Muscle layer of duodenum (tissue), 2 donors: ENCODE data around the gene EMILIN3.
"Not testable (repeated sequence)": the region's sequence is repeated elsewhere in the genome, so short reads cannot be mapped to it uniquely, and the experiment has no call there.

ENCODE experiments used
- H3K27ac ChIP-seq: one replicate; pipeline ENCODE4 v1.7.0; 2013; ENCODE audit warnings: mild to moderate bottlenecking, low read length
- H3K27me3 ChIP-seq: one replicate; pipeline ENCODE4 v1.7.0; 2013; ENCODE audit warnings: low read depth, mild to moderate bottlenecking, control low read depth, low read length
- H3K36me3 ChIP-seq, 2 donors: one replicate each; pipeline ENCODE4 v1.7.0; 2013; ENCODE audit warnings: low read length in 2 of 2, control low read depth in 1 of 2, mild to moderate bottlenecking in 1 of 2; ENCODE audit not compliant: insufficient read depth in 2 of 2, control insufficient read depth in 1 of 2
- H3K4me1 ChIP-seq, 2 donors: one replicate each; pipeline ENCODE4 v1.7.0; 2013; ENCODE audit warnings: low read length in 2 of 2, mild to moderate bottlenecking in 2 of 2, control low read depth in 1 of 2, moderate library complexity in 1 of 2; ENCODE audit not compliant: insufficient read depth in 2 of 2, control insufficient read depth in 1 of 2
- H3K4me3 ChIP-seq, 2 donors: one replicate each; pipeline ENCODE4 v1.7.0; 2013; ENCODE audit warnings: low read length in 2 of 2, low read depth in 1 of 2, mild to moderate bottlenecking in 1 of 2
- H3K9me3 ChIP-seq, 2 donors: one replicate each; pipeline ENCODE4 v1.7.0; 2013; ENCODE audit warnings: low read length in 2 of 2, control low read depth in 1 of 2, mild to moderate bottlenecking in 1 of 2; ENCODE audit not compliant: control insufficient read depth in 1 of 2
- donor health status: healthy.

Gene EMILIN3

GRCh38 chr20:41329435-41330342 is 36.9 kb downstream of the EMILIN3 start:
- H3K27me3 ChIP-seq: no peaks in the 10 kb centered on the region
- H3K4me3 ChIP-seq: no peak overlapping the region
- no peaks in the 10 kb centered on the region for H3K9me3 ChIP-seq
- H3K4me1 ChIP-seq: peaks cover 0 to 5% of the 10 kb centered on the region in 2 donors
- no peaks in the 10 kb centered on the region for H3K36me3 ChIP-seq
- H3K27ac ChIP-seq: peak overlapping the region; percentile 68

DNA sequence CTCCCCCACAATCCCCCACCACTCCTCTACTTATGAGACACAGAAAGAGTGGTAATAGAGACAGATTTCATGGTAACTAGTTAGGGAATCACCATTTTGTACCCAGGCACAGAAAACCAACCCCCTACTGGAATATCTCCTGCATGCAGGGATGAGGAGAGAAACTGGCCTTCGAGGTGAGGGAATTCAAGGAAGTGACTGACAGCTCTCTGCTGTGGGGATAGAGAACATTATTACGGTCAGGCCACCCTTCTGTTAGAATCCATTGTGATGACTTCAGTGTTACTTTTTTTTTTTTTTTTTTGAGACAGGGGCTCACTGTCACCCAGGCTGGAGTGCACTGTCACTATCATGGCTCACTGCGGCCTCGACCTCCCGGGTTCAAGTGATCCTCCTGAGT is 39.4 kb downstream of the EMILIN3 start:
- Histone ChIP-seq H3K4me1 (no peaks in the 10 kb centered on the region), H3K27ac (no peak overlapping the region), H3K27me3 (no peaks in the 10 kb centered on the region), H3K4me3 (no peak overlapping the region), H3K9me3 (no peaks in the 10 kb centered on the region), H3K36me3 (no peaks in the 10 kb centered on the region)

DNA sequence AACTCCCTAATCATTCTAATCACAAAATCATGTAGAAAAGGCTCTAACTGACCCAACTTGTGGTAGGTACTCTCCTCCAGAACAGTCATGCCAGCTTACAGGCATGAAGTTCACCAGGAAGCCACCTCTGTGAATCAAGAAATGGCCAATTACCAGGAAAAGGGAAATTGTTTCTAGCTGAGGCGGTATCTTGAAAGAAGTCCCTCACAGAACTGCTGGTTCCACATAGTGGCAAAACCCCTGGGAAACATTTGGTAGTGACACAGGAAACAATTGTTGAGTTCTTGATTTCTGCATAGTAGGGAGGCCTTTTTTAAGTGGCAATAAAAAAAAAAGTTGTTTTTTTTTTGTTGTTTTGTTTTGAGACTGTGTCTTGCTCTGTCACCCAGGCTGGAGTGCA is 45.6 kb downstream of the EMILIN3 start:
- Histone ChIP-seq H3K4me1 (no peaks in the 10 kb centered on the region), H3K27ac (no peak overlapping the region), H3K27me3 (no peaks in the 10 kb centered on the region), H3K4me3 (no peak overlapping the region), H3K9me3 (no peaks in the 10 kb centered on the region), H3K36me3 (peaks cover 0 to 10% of the 10 kb centered on the region in 2 donors)

DNA sequence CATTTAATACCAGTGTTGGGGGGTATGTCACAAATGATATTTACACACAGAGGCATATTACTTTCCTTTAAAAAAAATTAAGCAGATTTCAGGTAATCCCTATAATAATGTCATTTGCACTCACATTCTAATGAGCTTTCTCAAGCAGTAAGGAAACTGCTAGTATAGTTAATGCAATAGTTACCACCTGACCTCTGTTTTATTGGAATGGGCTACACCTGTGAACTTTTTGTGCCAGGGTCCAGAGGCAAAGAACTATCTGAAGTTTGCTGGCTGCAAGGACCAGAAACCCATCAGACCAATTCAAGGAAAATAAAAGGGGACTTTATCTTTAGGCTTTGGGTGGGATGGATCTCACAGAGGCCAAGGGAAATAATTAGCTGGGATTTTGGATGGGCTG is 46.2 kb downstream of the EMILIN3 start:
- no peaks in the 10 kb centered on the region for H3K27me3 ChIP-seq
- H3K36me3 ChIP-seq: peaks cover 0 to 11% of the 10 kb centered on the region in 2 donors
- no peak overlapping the region for H3K4me3 ChIP-seq
- no peak overlapping the region for H3K27ac ChIP-seq
- H3K9me3 ChIP-seq: no peaks in the 10 kb centered on the region
- no peaks in the 10 kb centered on the region for H3K4me1 ChIP-seq

DNA sequence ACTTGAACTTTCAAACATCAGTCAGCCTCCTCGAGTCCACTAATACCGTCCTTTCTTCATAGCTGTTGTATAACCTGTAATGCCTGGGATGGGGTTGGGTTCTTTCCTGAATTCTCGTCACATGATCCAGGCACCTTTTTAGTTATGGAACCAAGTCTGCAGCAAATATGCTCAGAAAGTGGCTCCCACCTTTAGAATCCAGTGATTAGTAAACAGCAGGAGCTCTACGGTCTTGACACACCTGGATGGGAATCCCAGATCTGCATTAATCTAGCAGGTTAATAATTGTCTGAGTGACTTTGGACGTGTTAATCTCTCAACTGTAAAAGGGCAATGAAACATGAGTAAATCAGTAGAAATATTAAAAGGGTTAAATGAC is 48.4 kb downstream of the EMILIN3 start:
- peak overlapping the region in 1 of 2 donors; percentile 52 for H3K4me3 ChIP-seq
- H3K4me1 ChIP-seq: no peaks in the 10 kb centered on the region
- no peaks in the 10 kb centered on the region for H3K9me3 ChIP-seq
- no peaks in the 10 kb centered on the region for H3K27me3 ChIP-seq
- peaks cover 0 to 11% of the 10 kb centered on the region in 2 donors for H3K36me3 ChIP-seq
- peak overlapping the region; percentile 71 for H3K27ac ChIP-seq

DNA sequence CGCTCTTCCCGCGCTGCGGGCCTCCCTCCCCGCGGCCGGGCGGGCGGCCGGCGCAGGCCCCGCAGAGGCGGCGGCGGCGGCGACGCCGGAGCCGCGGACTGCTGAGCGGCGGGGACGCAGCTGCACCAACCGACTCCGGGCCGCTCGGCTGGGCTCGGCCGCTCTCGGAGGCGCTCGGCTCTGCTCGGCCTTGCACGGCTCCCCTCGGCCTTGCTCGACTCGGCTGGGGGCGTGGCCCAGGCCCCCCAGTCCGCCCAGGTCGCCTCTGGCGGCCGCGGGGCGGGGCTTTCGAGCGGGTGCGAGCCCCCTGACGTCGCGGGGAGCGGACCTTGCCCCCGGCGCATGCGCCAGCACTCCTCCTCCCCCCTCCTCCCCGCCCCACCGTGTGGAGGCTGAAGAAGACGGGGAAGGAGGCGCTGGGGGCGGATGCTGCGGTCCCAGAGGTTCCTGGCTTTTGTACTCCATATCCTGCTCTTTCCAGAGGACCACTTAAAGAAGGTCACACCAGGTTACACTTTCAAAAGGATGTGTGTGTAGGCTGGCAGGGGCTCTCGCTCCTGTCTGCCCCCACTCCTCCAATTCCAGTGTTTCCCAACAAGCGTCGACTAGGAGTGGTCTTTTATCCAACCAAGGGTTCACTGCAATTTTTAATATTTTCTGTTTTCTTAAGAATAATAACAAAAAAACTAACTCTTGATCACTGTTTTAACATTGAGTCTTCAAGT is 48.9 kb downstream of the EMILIN3 start, which contains the start of gene ZHX3:
Gene ZHX3 (minus strand): TSS at position 186 of the 725 bp plus-strand sequence. CDS start 112,815 bp downstream, outside the sequence.
- peak within 1 kb of the TSS; percentile 90 for H3K27ac ChIP-seq
- H3K4me3 ChIP-seq: peak within 1 kb of the TSS; percentile 74 to 80
- no peaks in the 10 kb centered on the region for H3K27me3 ChIP-seq
- no peaks in the 10 kb centered on the region for H3K9me3 ChIP-seq
- no peaks in the 10 kb centered on the region for H3K4me1 ChIP-seq
- peaks cover 0 to 11% of the 10 kb centered on the region in 2 donors for H3K36me3 ChIP-seq

DNA sequence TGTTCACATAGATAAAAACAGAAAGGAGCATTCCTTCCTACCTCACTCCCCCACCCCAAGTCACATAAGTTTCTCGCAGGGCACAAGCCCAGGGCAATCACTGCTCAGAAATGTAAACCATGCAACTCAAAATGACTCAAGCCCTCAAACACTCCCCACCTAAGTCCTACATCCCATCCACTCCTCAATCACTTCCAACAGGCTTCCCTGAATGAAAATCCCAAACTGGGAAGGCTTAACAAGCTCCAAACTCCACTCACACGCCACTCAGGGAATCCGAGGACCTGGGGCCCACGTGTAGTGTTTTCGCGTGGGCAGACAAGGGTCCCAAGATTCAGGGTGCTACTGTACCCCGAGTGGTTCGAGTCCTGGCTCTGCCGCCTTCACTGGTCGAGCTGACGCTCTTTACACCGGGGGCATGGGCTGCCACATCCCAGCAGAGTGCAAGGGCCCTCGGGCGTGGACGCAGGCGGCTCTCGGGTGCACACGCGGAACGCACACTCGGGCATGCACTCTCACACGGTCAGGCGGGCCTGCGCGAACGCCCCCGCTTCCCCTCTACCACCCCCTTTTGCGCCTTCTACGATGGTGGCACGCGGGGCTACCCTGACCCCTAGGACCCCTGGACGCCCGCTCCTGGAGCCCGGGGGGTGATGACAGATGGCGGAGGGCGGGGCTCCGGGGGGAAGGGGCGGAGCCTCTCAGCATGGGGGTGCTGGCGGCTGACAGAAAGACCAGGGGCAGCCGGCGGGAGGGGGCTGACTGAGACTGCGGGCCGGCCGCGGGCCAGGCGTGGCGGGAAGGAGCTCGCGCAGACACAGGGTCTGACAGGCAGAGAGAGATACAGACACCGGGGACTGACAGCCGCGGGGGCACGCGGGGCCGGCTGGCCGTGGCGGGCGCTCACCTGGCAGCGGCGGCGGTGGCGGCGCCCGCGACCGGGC is 49.7 kb downstream of the EMILIN3 start:
- peak overlapping the region; percentile 90 for H3K27ac ChIP-seq
- H3K9me3 ChIP-seq: no peaks in the 10 kb centered on the region
- H3K4me1 ChIP-seq: no peaks in the 10 kb centered on the region
- H3K27me3 ChIP-seq: no peaks in the 10 kb centered on the region
- H3K36me3 ChIP-seq: peaks cover 0 to 12% of the 10 kb centered on the region in 2 donors
- peak overlapping the region; percentile 74 to 80 for H3K4me3 ChIP-seq

GRCh38 chr20:41316051-41316450 is 50.6 kb downstream of the EMILIN3 start:
- Histone ChIP-seq H3K9me3 (no peaks in the 10 kb centered on the region), H3K4me1 (no peaks in the 10 kb centered on the region), H3K36me3 (peaks cover 0 to 14% of the 10 kb centered on the region in 2 donors), H3K4me3 (peak overlapping the region; percentile 74 to 80), H3K27ac (peak overlapping the region; percentile 90), H3K27me3 (no peaks in the 10 kb centered on the region)

DNA sequence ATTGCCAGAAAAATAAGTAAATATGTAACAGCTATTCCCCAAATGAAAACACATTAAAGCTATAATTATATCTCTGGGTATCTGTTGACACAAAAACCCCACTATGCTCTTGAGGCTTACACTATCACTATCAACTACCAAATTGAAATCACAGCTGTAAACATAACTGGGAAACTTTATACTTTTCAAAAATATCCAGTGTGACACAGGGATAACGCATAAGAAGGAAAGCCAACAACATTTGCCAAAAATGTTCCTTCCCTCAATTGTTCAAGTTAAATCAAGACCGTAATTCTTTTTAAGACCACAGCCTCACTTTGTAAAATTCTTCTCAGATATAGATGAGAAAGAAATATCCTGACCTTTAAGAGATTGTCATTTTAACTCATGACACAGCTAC is 52.2 kb downstream of the EMILIN3 start:
- Histone ChIP-seq H3K27ac (peak overlapping the region; percentile 21), H3K36me3 (peaks cover 0 to 17% of the 10 kb centered on the region in 2 donors), H3K9me3 (no peaks in the 10 kb centered on the region), H3K27me3 (no peaks in the 10 kb centered on the region), H3K4me1 (peaks cover 0 to 6% of the 10 kb centered on the region in 2 donors), H3K4me3 (no peak overlapping the region)

DNA sequence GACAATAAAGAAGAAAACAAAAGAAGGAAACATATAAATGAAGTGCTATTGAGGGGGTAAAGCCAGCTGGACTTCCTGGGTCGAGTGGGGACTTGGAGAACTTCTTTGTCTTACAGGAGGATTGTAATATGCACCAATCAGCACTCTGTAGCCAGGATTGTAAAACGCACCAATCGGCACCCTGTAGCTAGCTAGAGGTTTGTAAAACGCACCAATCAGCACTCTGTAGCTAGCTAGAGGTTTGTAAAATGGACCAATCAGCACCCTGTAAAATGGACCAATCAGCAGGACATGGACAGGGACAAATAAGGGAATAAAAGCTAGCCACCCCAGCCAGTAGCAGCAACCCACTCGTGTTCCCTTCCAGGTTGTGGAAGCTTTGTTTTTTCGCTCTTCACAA is 54.6 kb downstream of the EMILIN3 start:
- H3K4me1 ChIP-seq: peaks cover 14 to 18% of the 10 kb centered on the region in 2 donors
- not testable (repeated sequence) for H3K27ac ChIP-seq, H3K9me3 ChIP-seq, H3K27me3 ChIP-seq, H3K4me3 ChIP-seq
- peaks cover 0 to 33% of the 10 kb centered on the region in 2 donors for H3K36me3 ChIP-seq
